PFSK-1 (cell line): ENCODE measurements around the gene CAB39L.

ENCODE experiments used
- POLR2AphosphoS5 ChIP-seq: IDR thresholded peaks from 2 replicates; pipeline ENCODE4 v1.6.1; 2012; ENCODE audit warnings: low read depth, mild to moderate bottlenecking, control low read depth, low read length, moderate library complexity
- TAF1 ChIP-seq: IDR thresholded peaks from 2 replicates; pipeline ENCODE4 v1.6.1; 2012; ENCODE audit warnings: low read length, control low read depth, borderline replicate concordance; ENCODE audit not compliant: insufficient read depth

GRCh38 chr13:49341517-49341916, 102.3 kb downstream of the CAB39L start:
- TF ChIP-seq TAF1 (no peak), POLR2AphosphoS5 (no peak)
